Forelimb muscle (tissue), 1 donor: Measurements from ENCODE around the gene SET. TPM values are rescaled to one million over a fixed set of nuclear protein-coding genes. Genes with fewer than 3 reads are reported as not detected.
"Not testable (repeated sequence)": the region's sequence is repeated elsewhere in the genome, so short reads cannot be mapped to it uniquely, and the experiment has no call there.

Experiments
- DNase-seq: peaks from one replicate; pipeline ENCODE4 v3.0.0-alpha.2; 2013; ENCODE audit warnings: low read depth
- polyA plus RNA-seq: library from polyadenylated mRNA; unstranded; fragments of 120-200 nt; gene quantifications from one replicate; pipeline ENCODE4 v1.2.1, GENCODE V29; 2013; ENCODE audit not compliant: insufficient read length

Gene SET, protein sequence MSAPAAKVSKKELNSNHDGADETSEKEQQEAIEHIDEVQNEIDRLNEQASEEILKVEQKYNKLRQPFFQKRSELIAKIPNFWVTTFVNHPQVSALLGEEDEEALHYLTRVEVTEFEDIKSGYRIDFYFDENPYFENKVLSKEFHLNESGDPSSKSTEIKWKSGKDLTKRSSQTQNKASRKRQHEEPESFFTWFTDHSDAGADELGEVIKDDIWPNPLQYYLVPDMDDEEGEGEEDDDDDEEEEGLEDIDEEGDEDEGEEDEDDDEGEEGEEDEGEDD
- 294 TPM for polyA plus RNA-seq

- peak; percentile 84 for DNase-seq
Observed at GRCh38 chr9:128688501-128689292, at the start of gene SET. SET (plus strand) TSS chr9:128689222; CDS start chr9:128689583, 361 bp downstream.

- no peak for DNase-seq
Observed at GRCh38 chr9:128640603-128641002, 48.4 kb upstream of the SET start.

- no peak for DNase-seq
Observed at GRCh38 chr9:128642675-128643245, 46.3 kb upstream of the SET start.

GRCh38 chr9:128643519-128644300, 45.3 kb upstream of the SET start:
- no peak for DNase-seq

GRCh38 chr9:128648206-128648605, 40.8 kb upstream of the SET start:
- not testable (repeated sequence) for DNase-seq

DNA sequence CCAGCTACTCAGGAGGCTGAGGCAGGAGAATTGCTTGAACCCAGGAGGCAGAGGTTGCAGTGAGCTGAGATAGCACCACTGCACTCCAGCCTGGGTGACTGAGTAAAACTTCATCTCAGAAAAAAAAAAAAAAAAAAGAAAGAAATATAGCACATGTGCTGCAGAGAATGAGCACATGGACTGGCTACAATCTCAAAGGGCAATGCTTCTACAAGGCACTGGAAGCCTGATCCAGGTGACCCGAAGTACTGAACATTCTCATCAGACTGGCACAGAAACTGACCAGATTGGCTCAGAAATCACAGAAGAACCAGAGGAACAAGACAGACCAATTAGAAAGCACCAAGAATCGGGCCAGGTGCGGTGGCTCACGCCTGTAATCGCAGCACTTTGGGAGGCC, 37.2 kb upstream of the SET start:
- no peak for DNase-seq

DNA sequence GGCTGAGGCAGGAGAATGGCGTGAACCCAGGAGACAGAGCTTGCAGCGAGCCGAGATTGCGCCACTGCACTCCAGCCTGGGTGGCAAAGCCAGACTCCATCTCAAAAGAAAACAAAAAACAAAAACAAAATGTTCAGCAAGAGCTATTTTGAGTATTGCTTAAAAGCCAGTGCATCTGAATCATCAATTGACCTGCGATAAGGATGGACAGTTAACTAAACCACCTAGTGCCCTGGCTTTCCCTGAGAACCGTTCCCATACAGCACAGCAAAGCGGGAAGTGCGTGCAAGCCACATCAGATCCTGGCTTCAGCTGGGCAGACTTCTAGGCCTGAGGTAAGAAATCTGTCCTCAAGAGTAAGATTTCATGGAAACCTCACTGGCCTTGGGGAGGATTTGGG, 35.1 kb upstream of the SET start:
- DNase-seq: no peak

DNA sequence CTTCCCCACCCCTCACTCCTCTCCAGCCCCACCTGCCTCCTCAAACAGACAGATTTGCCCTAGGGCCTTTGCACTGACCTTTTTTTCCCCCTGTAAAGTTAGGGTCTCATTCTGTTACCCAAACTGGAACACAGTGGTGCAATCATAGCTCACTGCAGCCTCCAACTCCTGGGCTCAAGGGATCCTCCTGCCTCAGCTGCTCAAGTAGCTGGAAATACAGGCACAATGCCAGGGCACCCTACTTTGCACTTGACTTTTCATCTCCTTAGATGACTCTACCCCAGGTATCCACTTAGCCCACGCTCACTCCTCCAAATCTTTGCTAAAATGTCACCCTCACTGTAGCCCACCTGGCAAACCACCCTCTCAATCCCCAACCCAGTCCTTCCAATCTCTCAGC, 34.5 kb upstream of the SET start:
- DNase-seq: no peak

DNA sequence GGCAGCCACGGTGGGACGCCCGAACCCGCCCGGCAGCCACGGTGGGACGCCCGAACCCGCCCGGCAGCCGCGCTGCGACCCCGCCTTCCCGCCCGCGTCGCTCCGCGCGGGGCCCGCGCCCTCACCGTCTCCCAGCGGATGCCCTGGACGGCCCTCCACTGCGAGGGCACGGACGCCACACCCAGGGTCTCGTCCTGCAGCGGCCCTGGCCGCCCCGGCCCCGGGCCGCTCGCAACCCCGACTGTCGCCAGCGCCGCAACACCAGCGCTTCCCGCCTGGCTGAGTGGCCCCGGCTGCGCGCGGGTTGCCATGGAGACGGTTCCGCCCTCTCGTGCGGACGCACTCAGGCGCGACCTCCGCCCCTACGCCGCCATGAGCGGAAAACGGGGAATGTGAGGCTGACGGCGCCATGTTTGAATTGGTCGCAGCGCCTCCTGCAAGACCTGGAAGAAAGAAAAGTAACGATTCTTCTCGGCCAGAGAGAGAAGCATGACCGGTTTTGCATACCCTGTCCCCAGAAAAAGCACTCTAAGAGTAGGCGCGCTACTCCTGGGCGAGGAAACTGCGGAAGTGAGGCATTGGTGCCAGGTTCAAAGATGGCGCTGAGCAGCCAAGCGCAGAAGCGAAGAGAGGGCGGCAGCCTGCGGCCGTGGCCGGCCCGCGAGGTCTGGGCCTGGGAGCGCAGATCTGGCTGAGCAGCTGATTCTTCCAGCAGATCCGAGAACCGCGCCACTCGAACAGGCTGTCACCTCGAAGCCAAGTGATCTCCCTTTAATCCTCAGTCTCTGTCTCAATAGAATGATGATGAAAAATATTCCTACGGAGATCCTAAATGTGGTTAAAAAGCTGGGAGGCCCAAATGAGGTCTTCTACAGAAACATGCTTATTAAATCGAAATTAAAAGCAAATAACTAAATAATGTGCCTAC, 32.3 kb upstream of the SET start, which contains the start of gene DYNC2I2:
Gene DYNC2I2, minus strand, starts transcription at position 432 of the 928 bp plus-strand sequence. Its CDS starts 121 bp downstream, at position 311.
- peak; percentile 86 for DNase-seq

GRCh38 chr9:128657344-128657704, 31.7 kb upstream of the SET start:
- DNase-seq: no peak

DNA sequence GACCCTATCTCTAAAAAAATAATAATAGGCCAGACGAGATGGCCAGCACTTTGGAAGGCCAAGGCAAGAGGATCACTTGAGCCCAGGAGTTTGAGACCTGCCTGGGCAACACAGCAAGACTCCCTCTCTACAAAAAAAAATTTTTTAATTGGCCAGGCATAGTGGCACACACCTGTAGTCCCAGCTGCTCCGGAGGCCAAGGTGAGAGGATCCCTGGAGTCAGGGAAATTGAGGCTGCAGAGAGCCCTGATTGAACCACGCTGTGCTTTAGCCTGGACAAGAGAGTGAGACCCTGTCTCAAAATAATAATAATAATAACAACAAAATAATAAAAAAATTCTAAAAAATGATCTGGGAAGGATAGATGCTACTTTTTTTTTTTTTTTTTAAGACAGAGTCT, 31.2 kb upstream of the SET start:
- DNase-seq: no peak

- DNase-seq: not testable (repeated sequence)
Observed at GRCh38 chr9:128666481-128666941, 22.5 kb upstream of the SET start.

- DNase-seq: no peak
Observed at GRCh38 chr9:128669786-128670185, 19.2 kb upstream of the SET start.

GRCh38 chr9:128675382-128675781, 13.6 kb upstream of the SET start:
- no peak for DNase-seq

- DNase-seq: no peak
Observed at GRCh38 chr9:128677794-128678193, 11.2 kb upstream of the SET start.

DNA sequence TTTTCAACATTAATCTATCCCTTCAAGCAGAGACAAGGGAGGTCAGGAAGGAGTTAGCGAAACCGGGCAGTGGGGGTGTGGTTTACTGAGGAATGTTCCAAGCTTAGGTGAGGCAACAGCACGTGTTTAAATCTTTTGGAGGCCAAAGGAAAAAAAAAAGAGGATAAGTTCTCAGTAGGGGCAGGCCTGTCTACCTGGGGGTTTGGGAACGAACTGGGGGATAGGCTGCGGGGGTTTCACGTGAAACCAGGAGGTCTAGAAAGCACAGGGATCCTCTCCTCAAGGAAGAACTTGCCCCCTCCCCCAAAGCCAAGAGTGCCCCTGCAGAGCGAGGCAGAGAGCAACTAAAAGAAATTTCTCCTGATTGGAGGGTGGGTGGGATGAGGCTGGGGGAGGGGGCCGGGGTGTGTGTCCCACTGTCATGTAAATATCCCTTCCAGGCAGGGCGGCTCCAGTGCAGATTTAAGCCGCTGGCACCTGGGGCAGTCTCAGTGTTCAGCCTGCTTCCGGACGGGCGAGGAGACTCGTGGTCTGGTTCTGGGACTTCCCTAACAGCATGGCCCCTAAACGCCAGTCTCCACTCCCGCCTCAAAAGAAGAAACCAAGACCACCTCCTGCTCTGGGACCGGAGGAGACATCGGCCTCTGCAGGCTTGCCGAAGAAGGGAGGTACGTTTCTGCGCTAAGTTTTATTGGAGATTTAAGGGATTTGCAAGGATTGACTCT, 5.5 kb upstream of the SET start:
- DNase-seq: no peak

- DNase-seq: no peak
Observed at GRCh38 chr9:128684065-128684324, 5.0 kb upstream of the SET start.

DNA sequence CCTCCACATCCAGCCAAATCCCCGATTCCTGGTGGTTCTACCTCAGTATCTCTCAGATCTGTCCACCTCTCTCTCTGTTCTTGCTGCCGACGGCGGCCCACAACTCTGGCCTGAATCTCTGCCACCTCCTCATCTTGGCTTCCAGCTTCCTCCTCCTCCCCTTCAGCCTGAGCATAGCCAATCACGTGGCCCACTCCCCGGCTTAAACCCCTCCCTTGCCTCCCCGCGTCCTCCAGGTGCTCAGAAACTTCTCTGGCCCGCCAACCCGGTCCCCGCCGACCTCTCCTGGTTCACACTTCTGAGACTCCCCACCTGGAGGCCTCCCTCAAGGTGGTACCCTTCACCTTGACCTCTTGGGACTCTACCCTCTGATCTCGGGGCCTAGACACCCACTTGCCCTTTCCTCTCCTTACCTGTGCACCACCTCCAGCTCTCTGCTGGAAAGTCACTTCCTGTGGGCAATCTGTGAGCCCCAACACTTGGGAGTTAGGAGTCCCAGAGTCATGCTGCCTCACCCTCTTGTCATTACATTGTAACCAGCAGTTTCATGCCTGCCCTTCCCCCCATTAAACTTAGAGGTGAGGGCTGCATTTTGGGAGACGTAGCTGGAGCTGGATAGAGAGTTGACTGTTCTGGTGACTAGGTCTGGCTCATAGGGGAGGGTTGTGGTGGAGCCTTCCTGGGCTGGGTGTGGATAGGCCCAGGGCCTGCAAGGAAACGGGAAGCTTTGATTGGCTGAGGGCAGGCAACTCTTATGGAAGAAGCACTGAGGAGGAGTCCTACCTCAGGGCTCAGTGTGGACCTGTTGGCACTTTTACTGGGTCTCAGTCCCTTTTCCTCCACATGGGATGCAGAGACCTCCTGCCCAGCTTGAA, 4.5 kb upstream of the SET start:
- peak; percentile 60 for DNase-seq
